Measurements from ENCODE around the gene MESP1.

The MESP1 gene

GRCh38 chr15:89740137-89740536, 10.9 kb downstream of the MESP1 start:
- in situ Hi-C loops (cut with MboI; ENCODE audit: low sequenced_read_pairs), result no loop called here

- in situ Hi-C loops (cut with MboI; ENCODE audit: low sequenced_read_pairs), result no loop called here
These were observed 15.3 kb downstream of the MESP1 start for GRCh38 chr15:89735773-89736172.

GRCh38 chr15:89732451-89733172, 18.4 kb downstream of the MESP1 start:
- in situ Hi-C loops (cut with MboI; ENCODE audit: low sequenced_read_pairs), result no loop called here

GRCh38 chr15:89731275-89731674, 19.8 kb downstream of the MESP1 start:
- in situ Hi-C loops (cut with MboI; ENCODE audit: low sequenced_read_pairs), result no loop called here

DNA sequence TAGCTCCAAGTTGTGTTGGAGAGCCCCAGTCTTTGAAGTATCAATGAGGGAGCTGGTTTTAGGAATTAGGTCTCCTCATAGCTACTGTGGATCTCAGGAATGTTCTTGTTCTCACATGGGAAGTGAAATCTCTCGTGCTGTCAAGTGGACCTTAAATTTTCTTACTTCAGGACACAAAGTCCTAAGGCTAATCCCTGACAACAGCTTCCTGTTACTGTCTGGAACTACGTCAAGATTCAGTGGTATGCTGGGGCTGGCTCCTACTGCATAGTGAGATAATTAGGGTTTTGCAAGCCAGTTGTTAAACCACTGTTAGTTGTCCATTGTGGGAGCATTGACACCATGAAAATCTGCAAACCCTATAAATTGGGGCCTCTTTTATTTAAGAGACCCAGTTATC, 22.8 kb downstream of the MESP1 start:
- in situ Hi-C loops (cut with MboI; ENCODE audit: low sequenced_read_pairs), result no loop called here

- in situ Hi-C loops (cut with MboI; ENCODE audit: low sequenced_read_pairs), result no loop called here
These were observed 26.0 kb downstream of the MESP1 start for GRCh38 chr15:89725064-89725463.

- in situ Hi-C loops (cut with MboI; ENCODE audit: low sequenced_read_pairs), result no loop called here
These were observed 26.4 kb downstream of the MESP1 start for GRCh38 chr15:89724621-89725020.

- in situ Hi-C loops (cut with MboI; ENCODE audit: low sequenced_read_pairs), result no loop called here
These were observed 28.0 kb downstream of the MESP1 start for GRCh38 chr15:89723031-89723430.

DNA sequence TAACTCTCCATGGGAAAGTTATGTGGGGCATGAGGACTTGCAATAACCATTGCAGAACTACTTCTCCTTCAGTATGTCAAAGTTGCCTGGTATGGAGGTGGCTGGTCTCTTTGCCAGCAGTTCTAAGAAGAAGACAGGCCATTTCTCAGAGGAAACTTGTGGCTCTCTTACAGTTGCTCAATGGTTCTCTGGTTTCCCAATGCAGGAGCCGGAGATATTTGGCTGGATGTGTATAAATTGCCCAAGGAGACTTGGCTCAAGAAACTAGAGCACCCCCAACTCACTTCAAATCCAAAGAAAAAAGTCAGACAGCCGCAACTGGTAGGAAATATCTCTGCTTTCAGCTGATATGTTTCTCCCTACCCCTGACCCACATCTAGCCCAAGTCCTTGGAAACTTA, 36.3 kb downstream of the MESP1 start:
- in situ Hi-C loops (cut with MboI; ENCODE audit: low sequenced_read_pairs), result no loop called here

DNA sequence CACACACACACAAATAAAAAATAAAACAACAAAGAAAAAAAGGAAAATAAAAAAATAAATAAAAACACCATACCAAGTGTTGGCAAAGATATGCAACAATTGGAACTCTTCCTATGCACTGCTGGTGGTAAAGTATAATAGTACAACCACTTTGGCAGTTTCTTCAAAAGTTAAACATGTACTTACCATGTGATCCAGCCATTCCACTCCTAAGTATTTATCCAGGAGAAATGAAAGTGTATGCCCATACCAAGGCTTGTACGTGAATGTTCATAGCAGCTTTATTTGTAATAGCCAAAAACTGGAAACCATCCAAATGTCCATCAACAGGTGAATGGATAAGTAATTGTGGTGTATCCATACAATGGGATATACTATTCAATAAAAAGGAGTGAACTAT, 43.5 kb downstream of the MESP1 start:
- in situ Hi-C loops (cut with MboI; ENCODE audit: low sequenced_read_pairs), result no loop called here

GRCh38 chr15:89704411-89704810, 46.6 kb downstream of the MESP1 start:
- in situ Hi-C loops (cut with MboI; ENCODE audit: low sequenced_read_pairs), result no loop called here
